Upper lobe of right lung (tissue), 1 donor: ENCODE measurements around the gene ARSI. TPM values are rescaled to one million over a fixed set of nuclear protein-coding genes. Genes with fewer than 3 reads are reported as not detected.

Source experiments
- ATAC-seq: fragments of 200-7000 bp; cut with Tn5 transposase; one replicate; pipeline ENCODE4 v1.9.1; 2020; ENCODE audit warnings: mild to moderate bottlenecking, moderate library complexity
- DNase-seq: peaks from one replicate; pipeline ENCODE4 v3.0.0-alpha.2; 2020
- H3K27ac ChIP-seq: fragments of 200-600 bp; one replicate; pipeline ENCODE4 v1.8.0; 2022
- H3K27me3 ChIP-seq: fragments of 200-600 bp; one replicate; pipeline ENCODE4 v1.8.0; 2022; ENCODE audit warnings: mild to moderate bottlenecking
- H3K36me3 ChIP-seq: fragments of 200-600 bp; one replicate; pipeline ENCODE4 v1.8.0; 2022
- H3K4me1 ChIP-seq: fragments of 200-600 bp; one replicate; pipeline ENCODE4 v1.8.0; 2022
- H3K4me3 ChIP-seq: fragments of 200-600 bp; one replicate; pipeline ENCODE4 v1.8.0; 2022; ENCODE audit warnings: mild to moderate bottlenecking
- H3K9me3 ChIP-seq: fragments of 200-600 bp; one replicate; pipeline ENCODE4 v1.8.0; 2022
- CTCF ChIP-seq: fragments of 200-600 bp; IDR thresholded peaks from one replicate; pipeline ENCODE4 v1.8.0; 2022; ENCODE audit warnings: antibody characterized with exemption
- intact Hi-C: fragments of 100-400 bp; cut with DNase I; formaldehyde crosslinking; loops from one replicate; pipeline ENCODE4 v1.11.0; 2022
- total RNA-seq: library from RNA; stranded (reverse); fragmentation: NEBNext Ultra II Directional; extraction: Animal tissue kit (Norgen Biotek cat#: 25700); gene quantifications from one replicate; pipeline ENCODE4 v1.2.1, GENCODE V29; 2021
- donor health status: DM: no; HTN: yes; CAD: no; lungs with severe emphysema.

Gene ARSI
- total RNA-seq, 1 donor from 2014 or later, result 4.0 TPM

GRCh38 chr5:150246429-150246828 lies 56.3 kb downstream of the ARSI start:
- H3K9me3 ChIP-seq, result no peaks in the 10 kb centered on the region
- no peak for ATAC-seq
- no peaks in the 10 kb centered on the region for H3K36me3 ChIP-seq
- intact Hi-C loops, result no loop called here
- no peak overlapping the region for H3K27ac ChIP-seq
- no peaks in the 10 kb centered on the region for H3K27me3 ChIP-seq
- peaks cover 5% of the 10 kb centered on the region for H3K4me1 ChIP-seq
- no peak overlapping the region for H3K4me3 ChIP-seq
- no peak for TF ChIP-seq CTCF
- DNase-seq, result no peak

Other genes with a start within 250 kb of the ARSI start
- 48.7 TPM for gene CSF1R, start 216.4 kb downstream of the ARSI start, total RNA-seq
- 120 TPM for gene PDGFRB, start 147.1 kb downstream of the ARSI start, total RNA-seq
- not detected for gene CDX1, start 136.1 kb downstream of the ARSI start, total RNA-seq
- gene SLC6A7, start 112.8 kb downstream of the ARSI start, total RNA-seq, result not detected
- 1.5 TPM for gene CAMK2A, start 13.1 kb downstream of the ARSI start, total RNA-seq
- gene TCOF1, start 54.8 kb upstream of the ARSI start, total RNA-seq, result 31.1 TPM
- 2,961 TPM for gene CD74, start 110.0 kb upstream of the ARSI start, total RNA-seq
- gene RPS14, start 146.8 kb upstream of the ARSI start, total RNA-seq, result 1,578 TPM
- gene NDST1, start 205.2 kb upstream of the ARSI start, total RNA-seq, result 143 TPM